ENCODE data around the gene LRRC70. TPM values are rescaled to one million over a fixed set of nuclear protein-coding genes. Genes with fewer than 3 reads are reported as not detected.

The LRRC70 gene
- total RNA-seq, 6 experiments from 2014 or later, result 0.13 to 0.50 (median 0.28) TPM

DNA sequence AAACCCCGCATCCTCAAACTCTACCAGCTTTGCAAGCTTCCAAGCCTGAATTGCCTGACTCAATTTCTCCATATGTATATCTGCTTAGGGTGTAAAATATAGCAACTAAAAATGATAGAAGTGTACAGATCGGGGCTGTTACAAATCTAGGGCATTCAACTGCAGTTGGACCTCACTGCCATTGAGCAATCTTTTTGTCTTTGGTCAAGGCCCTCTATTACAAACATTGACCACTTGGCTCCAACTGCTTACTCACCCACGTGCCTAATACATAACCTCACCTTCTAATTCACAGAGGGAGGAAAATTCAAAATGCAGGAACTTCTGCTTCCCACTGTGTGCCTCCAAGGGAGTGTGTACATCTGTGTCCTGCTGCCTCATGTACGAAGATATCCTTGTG is 10.0 kb downstream of the LRRC70 start:
- DNase-seq, result no peak
- H3K9me3 Mint-ChIP-seq, result no peaks in the 10 kb centered on the region
- H3K4me3 Mint-ChIP-seq, result no peak overlapping the region
- peaks cover 13% of the 10 kb centered on the region; the same call in 1 of the 2 replicates for H3K36me3 Mint-ChIP-seq (ENCODE audit: low read depth)
- TF ChIP-seq, protein P1, sequence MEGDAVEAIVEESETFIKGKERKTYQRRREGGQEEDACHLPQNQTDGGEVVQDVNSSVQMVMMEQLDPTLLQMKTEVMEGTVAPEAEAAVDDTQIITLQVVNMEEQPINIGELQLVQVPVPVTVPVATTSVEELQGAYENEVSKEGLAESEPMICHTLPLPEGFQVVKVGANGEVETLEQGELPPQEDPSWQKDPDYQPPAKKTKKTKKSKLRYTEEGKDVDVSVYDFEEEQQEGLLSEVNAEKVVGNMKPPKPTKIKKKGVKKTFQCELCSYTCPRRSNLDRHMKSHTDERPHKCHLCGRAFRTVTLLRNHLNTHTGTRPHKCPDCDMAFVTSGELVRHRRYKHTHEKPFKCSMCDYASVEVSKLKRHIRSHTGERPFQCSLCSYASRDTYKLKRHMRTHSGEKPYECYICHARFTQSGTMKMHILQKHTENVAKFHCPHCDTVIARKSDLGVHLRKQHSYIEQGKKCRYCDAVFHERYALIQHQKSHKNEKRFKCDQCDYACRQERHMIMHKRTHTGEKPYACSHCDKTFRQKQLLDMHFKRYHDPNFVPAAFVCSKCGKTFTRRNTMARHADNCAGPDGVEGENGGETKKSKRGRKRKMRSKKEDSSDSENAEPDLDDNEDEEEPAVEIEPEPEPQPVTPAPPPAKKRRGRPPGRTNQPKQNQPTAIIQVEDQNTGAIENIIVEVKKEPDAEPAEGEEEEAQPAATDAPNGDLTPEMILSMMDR (IDR thresholded peaks at IDR 0.05), result no peak
- H3K4me1 Mint-ChIP-seq (ENCODE audit: low read depth), result peaks cover 25% of the 10 kb centered on the region
- H3K27ac Mint-ChIP-seq, result no peak overlapping the region
- H3K27me3 Mint-ChIP-seq (ENCODE audit: insufficient read depth), result peaks cover 1% of the 10 kb centered on the region; the same call in 1 of the 2 replicates

DNA sequence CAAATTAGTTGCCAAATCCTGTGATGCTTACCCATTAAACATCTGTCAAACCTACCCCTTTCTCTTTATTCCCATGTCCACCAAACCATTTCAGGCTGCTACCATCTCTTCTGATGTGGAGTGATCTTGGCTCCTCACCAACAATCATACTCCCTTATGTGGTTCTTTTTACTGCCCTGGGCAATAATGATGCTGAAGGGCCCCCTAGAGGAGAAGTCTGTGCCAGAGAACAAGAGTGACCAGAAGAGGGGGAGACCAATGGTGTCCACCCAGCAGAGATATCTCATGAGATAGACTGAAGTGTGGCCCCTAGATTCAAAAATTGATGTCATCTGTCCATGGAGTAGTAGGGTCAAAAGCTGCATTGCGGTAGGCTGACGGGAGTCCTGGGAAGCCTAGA is 10.9 kb downstream of the LRRC70 start:
- no peak for DNase-seq
- H3K27me3 Mint-ChIP-seq (ENCODE audit: insufficient read depth), result peaks cover 1% of the 10 kb centered on the region; the same call in 1 of the 2 replicates
- H3K27ac Mint-ChIP-seq, result no peak overlapping the region
- H3K9me3 Mint-ChIP-seq, result no peaks in the 10 kb centered on the region
- TF ChIP-seq, protein P1 (IDR thresholded peaks at IDR 0.05), result 0 out of 2 replicates have a peak, but pooled peaks have one; percentile 14
- no peak overlapping the region for H3K4me3 Mint-ChIP-seq
- H3K36me3 Mint-ChIP-seq (ENCODE audit: low read depth), result peaks cover 13% of the 10 kb centered on the region; the same call in 1 of the 2 replicates
- peaks cover 27% of the 10 kb centered on the region for H3K4me1 Mint-ChIP-seq (ENCODE audit: low read depth)

DNA sequence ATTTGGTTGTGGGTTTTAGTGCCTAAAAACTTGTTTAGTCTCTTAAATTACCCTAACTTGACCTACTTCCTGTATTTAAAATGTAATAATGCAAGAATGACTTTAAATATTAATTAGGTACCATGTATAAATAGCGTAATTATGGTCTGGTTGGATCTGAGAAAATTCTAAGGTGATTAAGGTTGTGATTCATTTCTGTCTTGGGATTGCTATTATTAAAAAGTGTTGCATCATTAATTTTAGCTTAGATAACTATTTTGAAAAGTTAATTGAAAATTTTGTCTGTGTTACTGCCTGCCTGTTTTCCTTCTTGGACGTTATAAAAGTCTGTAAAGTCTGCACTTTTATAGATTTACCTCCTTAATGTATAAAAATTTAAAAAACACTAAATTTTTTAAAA is 11.8 kb downstream of the LRRC70 start:
- no peak overlapping the region for H3K4me3 Mint-ChIP-seq
- DNase-seq, result no peak
- H3K36me3 Mint-ChIP-seq (ENCODE audit: low read depth), result peaks cover 20% of the 10 kb centered on the region; the same call in 1 of the 2 replicates
- H3K27ac Mint-ChIP-seq, result no peak overlapping the region
- peaks cover 32% of the 10 kb centered on the region for H3K4me1 Mint-ChIP-seq (ENCODE audit: low read depth)
- peaks cover 1% of the 10 kb centered on the region; the same call in 1 of the 2 replicates for H3K27me3 Mint-ChIP-seq (ENCODE audit: insufficient read depth)
- TF ChIP-seq, protein P1 (IDR thresholded peaks at IDR 0.05), result no peak
- no peaks in the 10 kb centered on the region for H3K9me3 Mint-ChIP-seq

DNA sequence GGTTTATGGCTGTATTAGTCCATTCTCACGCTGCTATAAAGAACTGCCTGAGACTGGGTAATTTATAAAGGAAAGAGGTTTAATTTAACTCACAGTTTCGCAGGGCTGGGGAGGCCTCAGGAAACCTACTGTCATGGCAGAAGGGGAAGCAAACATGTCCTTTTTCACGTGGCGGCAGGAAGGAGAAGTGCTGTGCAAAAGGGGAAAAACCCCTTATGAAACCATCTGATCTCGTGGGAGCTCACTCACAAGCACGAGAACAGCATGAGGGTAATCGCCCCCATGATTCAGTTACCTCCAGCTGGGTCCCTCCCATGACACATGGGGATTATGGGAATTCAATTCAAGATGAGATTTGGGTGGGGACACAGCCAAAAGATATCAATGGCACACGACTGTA is 13.9 kb downstream of the LRRC70 start:
- Mint-ChIP-seq H3K27me3 (ENCODE audit: insufficient read depth) (peaks cover 1% of the 10 kb centered on the region; the same call in 1 of the 2 replicates), H3K27ac (peak overlapping the region; percentile 92), H3K36me3 (ENCODE audit: low read depth) (peaks cover 20% of the 10 kb centered on the region; the same call in 1 of the 2 replicates), H3K9me3 (no peaks in the 10 kb centered on the region), H3K4me1 (ENCODE audit: low read depth) (peaks cover 43% of the 10 kb centered on the region), H3K4me3 (no peak overlapping the region)
- TF ChIP-seq, protein P1 (IDR thresholded peaks at IDR 0.05), result no peak
- DNase-seq, result no peak

DNA sequence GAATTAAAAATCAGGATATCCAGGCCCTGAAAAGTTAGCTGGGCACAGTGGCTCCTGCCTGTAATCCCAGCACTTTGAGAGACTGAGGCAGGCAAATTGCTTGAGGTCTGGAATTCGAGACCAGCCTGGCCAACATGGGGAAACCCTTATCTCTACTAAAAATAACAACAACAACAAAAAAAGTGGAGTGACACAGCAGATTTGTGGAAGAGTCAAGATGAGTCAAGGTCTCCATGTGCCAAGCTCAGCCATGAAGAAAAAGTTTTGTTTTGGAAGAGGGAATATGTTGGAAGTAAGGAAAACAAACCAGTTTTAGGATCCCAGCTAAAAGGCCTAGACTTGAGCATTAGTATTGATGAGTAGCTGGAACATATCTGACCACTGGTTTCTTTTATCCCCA is 14.7 kb downstream of the LRRC70 start:
- TF ChIP-seq, protein P1 (IDR thresholded peaks at IDR 0.05), result no peak
- H3K9me3 Mint-ChIP-seq, result no peaks in the 10 kb centered on the region
- H3K4me3 Mint-ChIP-seq, result no peak overlapping the region
- peaks cover 19% of the 10 kb centered on the region; the same call in 1 of the 2 replicates for H3K36me3 Mint-ChIP-seq (ENCODE audit: low read depth)
- H3K4me1 Mint-ChIP-seq (ENCODE audit: low read depth), result peaks cover 43% of the 10 kb centered on the region
- peak; percentile 46 for DNase-seq
- H3K27me3 Mint-ChIP-seq (ENCODE audit: insufficient read depth), result peaks cover 1% of the 10 kb centered on the region; the same call in 1 of the 2 replicates
- H3K27ac Mint-ChIP-seq, result peak overlapping the region; percentile 92
